ENCODE measurements around the gene ANOS1. TPM values are rescaled to one million over a fixed set of nuclear protein-coding genes. Genes with fewer than 3 reads are reported as not detected.

The ANOS1 gene
- total RNA-seq, 1 experiment from 2014 or later: 54.9 TPM

DNA sequence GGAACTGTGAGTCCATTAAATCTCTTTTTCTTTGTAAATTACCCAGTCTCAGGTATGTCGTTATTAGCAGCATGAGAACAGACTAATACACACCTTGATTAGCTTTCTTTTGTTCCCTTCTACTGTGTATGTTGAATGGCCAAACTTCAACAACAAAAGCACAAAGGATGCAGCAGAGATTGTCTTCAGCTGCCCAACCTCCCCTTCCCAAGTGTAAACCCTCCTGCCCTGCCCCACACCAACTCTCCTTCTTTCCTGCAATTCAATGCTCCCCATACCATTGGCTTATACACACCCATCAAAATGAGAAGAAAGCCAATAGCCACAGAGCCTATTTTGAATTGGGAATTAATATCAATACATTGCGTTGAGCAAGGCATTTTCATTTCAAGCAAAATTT is 27.8 kb downstream of the ANOS1 start:
- Histone ChIP-seq H2BK120ac (ENCODE audit: low read depth, low read length, poor library complexity, severe bottlenecking) (no peak overlapping the region), H3K9ac (ENCODE audit: extremely low read depth, insufficient read length, low read length) (no peak overlapping the region), H2BK5ac (ENCODE audit: insufficient read length, low read length) (no peak overlapping the region), H2BK12ac (ENCODE audit: insufficient read length, low read depth, low read length) (no peak overlapping the region), H4K8ac (replicated peaks; ENCODE audit: insufficient read length, low read depth, low read length) (no peak overlapping the region), H3K4me1 (ENCODE audit: insufficient read depth, low read length) (peaks cover 13% of the 10 kb centered on the region; the same call in 1 of the 2 replicates), H3K14ac (ENCODE audit: insufficient read depth, low read length) (no peak overlapping the region), H3T11ph (ENCODE audit: low read length) (no peak overlapping the region), H3K27ac (ENCODE audit: insufficient read length, low read depth, low read length) (no peak overlapping the region), H2AK5ac (ENCODE audit: insufficient read length, low read length) (no peak overlapping the region), H3K4me2 (ENCODE audit: insufficient read depth, insufficient read length, low read length) (no peak overlapping the region), H3K23ac (ENCODE audit: insufficient read length, low read depth, low read length) (no peak overlapping the region), H2BK15ac (ENCODE audit: low read depth, low read length) (no peak overlapping the region), H2BK20ac (ENCODE audit: low read depth, low read length, poor library complexity, severe bottlenecking) (no peak overlapping the region), H3K27me3 (ENCODE audit: insufficient read depth, low read length) (no peaks in the 10 kb centered on the region), H3K9me3 (ENCODE audit: control insufficient read depth, low read depth, low read length) (no peaks in the 10 kb centered on the region), H3K56ac (ENCODE audit: insufficient read length, low read depth, low read length) (no peak overlapping the region), H4K91ac (ENCODE audit: insufficient read length, low read depth, low read length) (no peak overlapping the region), H3K18ac (ENCODE audit: insufficient read length, low read depth, low read length) (no peak overlapping the region), H3K79me2 (ENCODE audit: insufficient read depth, low read length) (peaks cover 45% of the 10 kb centered on the region; the same call in 1 of the 2 replicates), H4K20me1 (ENCODE audit: control insufficient read depth, insufficient read depth, insufficient read length) (no peaks in the 10 kb centered on the region), H3K23me2 (ENCODE audit: insufficient read length, low read depth, low read length, poor library complexity, severe bottlenecking) (no peaks in the 10 kb centered on the region), H2AFZ (ENCODE audit: low read length) (no peak overlapping the region), H3K79me1 (ENCODE audit: insufficient read depth, low read depth, low read length, poor library complexity, severe bottlenecking) (peaks cover 9% of the 10 kb centered on the region), H3K4ac (ENCODE audit: low read depth, low read length) (no peak overlapping the region), H4K5ac (ENCODE audit: insufficient read length, low read depth, low read length) (no peak overlapping the region)
- Mint-ChIP-seq H3K9me3 (peaks cover 2 to 5% of the 10 kb centered on the region in 2 experiments; a peak in 3 of 5 replicates), H3K27me3 (ENCODE audit: low read depth) (no peaks in the 10 kb centered on the region), H3K36me3 (ENCODE audit: insufficient read depth in 1 of 3, low read depth in 3 of 3) (peaks cover 23 to 39% (median 32%) of the 10 kb centered on the region in 3 experiments; a peak in 6 of 7 replicates), H3K4me1 (peaks cover 33 to 47% of the 10 kb centered on the region in 2 experiments), H3K27ac (peak overlapping the region in 2 of 3 experiments; percentile 71 to 77; a peak in 4 of 7 replicates), H3K4me3 (no peak overlapping the region)
- TF ChIP-seq, protein P1, sequence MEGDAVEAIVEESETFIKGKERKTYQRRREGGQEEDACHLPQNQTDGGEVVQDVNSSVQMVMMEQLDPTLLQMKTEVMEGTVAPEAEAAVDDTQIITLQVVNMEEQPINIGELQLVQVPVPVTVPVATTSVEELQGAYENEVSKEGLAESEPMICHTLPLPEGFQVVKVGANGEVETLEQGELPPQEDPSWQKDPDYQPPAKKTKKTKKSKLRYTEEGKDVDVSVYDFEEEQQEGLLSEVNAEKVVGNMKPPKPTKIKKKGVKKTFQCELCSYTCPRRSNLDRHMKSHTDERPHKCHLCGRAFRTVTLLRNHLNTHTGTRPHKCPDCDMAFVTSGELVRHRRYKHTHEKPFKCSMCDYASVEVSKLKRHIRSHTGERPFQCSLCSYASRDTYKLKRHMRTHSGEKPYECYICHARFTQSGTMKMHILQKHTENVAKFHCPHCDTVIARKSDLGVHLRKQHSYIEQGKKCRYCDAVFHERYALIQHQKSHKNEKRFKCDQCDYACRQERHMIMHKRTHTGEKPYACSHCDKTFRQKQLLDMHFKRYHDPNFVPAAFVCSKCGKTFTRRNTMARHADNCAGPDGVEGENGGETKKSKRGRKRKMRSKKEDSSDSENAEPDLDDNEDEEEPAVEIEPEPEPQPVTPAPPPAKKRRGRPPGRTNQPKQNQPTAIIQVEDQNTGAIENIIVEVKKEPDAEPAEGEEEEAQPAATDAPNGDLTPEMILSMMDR (conservative IDR thresholded peaks at IDR 0.05): no peak
- WGBS (ENCODE audit: extremely low coverage, insufficient read length, low lambda C conversion rate): no CpG with 5 or more reads among the region's 2 CpGs
- DNase-seq: no peak
